ENCODE data around the gene MYH3.

Gene MYH3

GRCh38 chr17:10608244-10608643, 48.9 kb downstream of the MYH3 start:
- POLR2A ChIA-PET, result no interaction called here
- TF ChIP-seq, protein P1, sequence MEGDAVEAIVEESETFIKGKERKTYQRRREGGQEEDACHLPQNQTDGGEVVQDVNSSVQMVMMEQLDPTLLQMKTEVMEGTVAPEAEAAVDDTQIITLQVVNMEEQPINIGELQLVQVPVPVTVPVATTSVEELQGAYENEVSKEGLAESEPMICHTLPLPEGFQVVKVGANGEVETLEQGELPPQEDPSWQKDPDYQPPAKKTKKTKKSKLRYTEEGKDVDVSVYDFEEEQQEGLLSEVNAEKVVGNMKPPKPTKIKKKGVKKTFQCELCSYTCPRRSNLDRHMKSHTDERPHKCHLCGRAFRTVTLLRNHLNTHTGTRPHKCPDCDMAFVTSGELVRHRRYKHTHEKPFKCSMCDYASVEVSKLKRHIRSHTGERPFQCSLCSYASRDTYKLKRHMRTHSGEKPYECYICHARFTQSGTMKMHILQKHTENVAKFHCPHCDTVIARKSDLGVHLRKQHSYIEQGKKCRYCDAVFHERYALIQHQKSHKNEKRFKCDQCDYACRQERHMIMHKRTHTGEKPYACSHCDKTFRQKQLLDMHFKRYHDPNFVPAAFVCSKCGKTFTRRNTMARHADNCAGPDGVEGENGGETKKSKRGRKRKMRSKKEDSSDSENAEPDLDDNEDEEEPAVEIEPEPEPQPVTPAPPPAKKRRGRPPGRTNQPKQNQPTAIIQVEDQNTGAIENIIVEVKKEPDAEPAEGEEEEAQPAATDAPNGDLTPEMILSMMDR (IDR thresholded peaks at IDR 0.05; ENCODE audit: insufficient read depth, low read length, missing control alignments), result no peak

DNA sequence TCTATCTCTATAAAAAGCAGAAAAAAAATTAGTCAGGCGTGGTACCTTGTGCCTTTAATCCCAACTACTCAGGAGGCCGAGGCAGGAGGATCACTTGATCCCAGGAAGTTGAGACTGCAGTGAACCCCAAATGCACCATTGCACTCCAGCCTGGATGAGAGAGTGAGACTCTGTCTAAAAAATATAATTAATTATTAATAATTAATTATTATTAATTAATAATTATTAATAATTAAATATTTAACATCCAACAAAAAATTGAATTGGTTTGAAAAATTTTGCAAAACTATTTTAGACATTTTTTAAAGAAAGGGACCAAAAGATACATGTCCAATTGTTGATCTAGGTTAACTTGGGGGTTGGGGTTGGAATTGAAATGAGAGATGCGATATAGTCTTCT, 51.0 kb downstream of the MYH3 start:
- TF ChIP-seq, protein P1 (IDR thresholded peaks at IDR 0.05; ENCODE audit: insufficient read depth, low read length, missing control alignments), result no peak
- H3K4me3 ChIP-seq (ENCODE audit: low read depth, low read length), result no peak overlapping the region
- ChIA-PET POLR2A (no interaction called here), CTCF (interaction anchor here (8.3 kb wide), 1 partner anchor 9 kb away, joined by 139 read pairs; no protein-coding TSS in a partner anchor)
- no peak for DNase-seq (ENCODE audit: low read depth, low spot score)

More at GRCh38 chr17:10608244-10608643, 48.9 kb downstream of the MYH3 start:
- DNase-seq (ENCODE audit: low read depth, low spot score), result no peak
- CTCF ChIA-PET, result interaction anchor here (1.3 to 15.7 kb wide), 3 partner anchors 10 to 277 kb away, joined by 4 to 667 read pairs (median 22); no protein-coding TSS in a partner anchor
- no peak overlapping the region for H3K4me3 ChIP-seq (ENCODE audit: low read depth, low read length)

GRCh38 chr17:10605221-10605783, 51.8 kb downstream of the MYH3 start:
- DNase-seq (ENCODE audit: low read depth, low spot score), result no peak
- POLR2A ChIA-PET, result no interaction called here
- no peak overlapping the region for H3K4me3 ChIP-seq (ENCODE audit: low read depth, low read length)
- TF ChIP-seq, protein P1 (IDR thresholded peaks at IDR 0.05; ENCODE audit: insufficient read depth, low read length, missing control alignments), result no peak
- CTCF ChIA-PET, result interaction anchor here (0.7 to 8.3 kb wide), 2 partner anchors 10 to 277 kb away, joined by 3 to 139 read pairs; no protein-coding TSS in a partner anchor

GRCh38 chr17:10604521-10604920, 52.6 kb downstream of the MYH3 start:
- DNase-seq (ENCODE audit: low read depth, low spot score), result no peak
- TF ChIP-seq, protein P1 (IDR thresholded peaks at IDR 0.05; ENCODE audit: insufficient read depth, low read length, missing control alignments), result no peak
- CTCF ChIA-PET, result interaction anchor here (0.7 to 8.3 kb wide), 2 partner anchors 11 to 276 kb away, joined by 3 to 139 read pairs; no protein-coding TSS in a partner anchor

GRCh38 chr17:10603931-10604330, 53.2 kb downstream of the MYH3 start:
- no peak for DNase-seq (ENCODE audit: low read depth, low spot score)
- TF ChIP-seq, protein P1 (IDR thresholded peaks at IDR 0.05; ENCODE audit: insufficient read depth, low read length, missing control alignments), result no peak
- POLR2A ChIA-PET, result no interaction called here
- H3K4me3 ChIP-seq (ENCODE audit: low read depth, low read length), result no peak overlapping the region
- CTCF ChIA-PET, result interaction anchor here (2.4 to 8.3 kb wide), 2 partner anchors 11 to 308 kb away, joined by 5 to 139 read pairs; no protein-coding TSS in a partner anchor

More at GRCh38 chr17:10604521-10604920, 52.6 kb downstream of the MYH3 start:
- POLR2A ChIA-PET, result no interaction called here
- no peak overlapping the region for H3K4me3 ChIP-seq (ENCODE audit: low read depth, low read length)

GRCh38 chr17:10600571-10600970, 56.5 kb downstream of the MYH3 start:
- CTCF ChIA-PET, result interaction anchor here (0.5 to 8.3 kb wide), 4 partner anchors 8 to 114 kb away, joined by 3 to 139 read pairs (median 4); no protein-coding TSS in a partner anchor

More at GRCh38 chr17:10600571-10600970, 56.5 kb downstream of the MYH3 start:
- POLR2A ChIA-PET, result interaction anchor here (1.0 kb wide), 1 partner anchor 14 kb away, joined by 4 read pairs; no protein-coding TSS in a partner anchor
- TF ChIP-seq, protein P1 (IDR thresholded peaks at IDR 0.05; ENCODE audit: insufficient read depth, low read length, missing control alignments), result no peak
- no peak overlapping the region for H3K4me3 ChIP-seq (ENCODE audit: low read depth, low read length)
- no peak for DNase-seq (ENCODE audit: low read depth, low spot score)
